GM10266 (cell line): ENCODE results near the gene PALLD.

ENCODE experiments used
- DNase-seq: peaks from one replicate; pipeline ENCODE4 v3.0.0; 2012; ENCODE audit errors: extremely low spot score
- CTCF ChIP-seq: IDR thresholded peaks from 2 replicates; pipeline ENCODE4 v1.5.1; 2012; ENCODE audit warnings: mild to moderate bottlenecking, low read depth; ENCODE audit not compliant: control insufficient read depth, insufficient read depth; ENCODE audit errors: missing control alignments

The PALLD gene

GRCh38 chr4:168881781-168882420 lies 385.0 kb downstream of the PALLD start:
- DNase-seq = no peak
- TF ChIP-seq CTCF = no peak

GRCh38 chr4:168882650-168883233 lies 385.9 kb downstream of the PALLD start:
- DNase-seq = no peak
- TF ChIP-seq CTCF = no peak

GRCh38 chr4:168883513-168883912 lies 386.7 kb downstream of the PALLD start:
- no peak for TF ChIP-seq CTCF
- no peak for DNase-seq

GRCh38 chr4:168884251-168885124 lies 387.6 kb downstream of the PALLD start:
- DNase-seq = no peak

GRCh38 chr4:168885400-168885799 lies 388.5 kb downstream of the PALLD start:
- no peak for TF ChIP-seq CTCF
- no peak for DNase-seq

More at GRCh38 chr4:168884251-168885124, 387.6 kb downstream of the PALLD start:
- TF ChIP-seq CTCF = no peak

GRCh38 chr4:168886351-168886750 lies 389.5 kb downstream of the PALLD start:
- TF ChIP-seq CTCF = no peak
- no peak for DNase-seq
